Lower leg skin (tissue), 4 donors: Measurements from ENCODE around the gene AKR7A3. TPM values are rescaled to one million over a fixed set of nuclear protein-coding genes. Genes with fewer than 3 reads are reported as not detected.

ENCODE experiments used
- DNase-seq, 2 donors: peaks; one replicate each; pipeline ENCODE4 v3.0.0-alpha.2; 2019; ENCODE audit warnings: low spot score in 2 of 2
- H3K4me3 ChIP-seq: fragments of 200-600 bp; sonication (generic); 2 replicates; pipeline ENCODE4 v1.5.1; 2017; ENCODE audit warnings: mild to moderate bottlenecking, low read depth; ENCODE audit not compliant: poor library complexity, severe bottlenecking
- POLR2A ChIP-seq, 2 donors: fragments of 450-650 bp; IDR thresholded peaks; one replicate each; pipeline ENCODE4 v1.6.1; 2016 to 2017; ENCODE audit warnings: antibody characterized with exemption in 2 of 2, mild to moderate bottlenecking in 1 of 2, moderate library complexity in 1 of 2
- WGBS, 2 donors: methylation state at CpG; one replicate each; pipeline ENCODE4 v1.1.5; 2018; 5-methylcytosine and 5-hydroxymethylcytosine counted together
- intact Hi-C: fragments of 100-400 bp; cut with DNase I; formaldehyde crosslinking; loops from one replicate; pipeline ENCODE4 v1.15.0; 2023; ENCODE audit warnings: low total_unique reads
- total RNA-seq, 4 donors: library from RNA; depleted of rRNA; stranded (reverse); fragments of >200 nt; gene quantifications; one replicate each; pipeline ENCODE4 v1.1.0, GENCODE V29; 2016
- TF ChIP-seq, protein P1 (sequence below), 3 donors: fragments of 450-650 bp; IDR thresholded peaks; one replicate each; pipeline ENCODE4 v1.5.1; 2016; ENCODE audit warnings: antibody characterized with exemption in 3 of 3, mild to moderate bottlenecking in 3 of 3, moderate library complexity in 2 of 3

Gene AKR7A3
- total RNA-seq, 4 donors from 2014 or later = 0.84 to 2.4 (median 1.6) TPM

DNA sequence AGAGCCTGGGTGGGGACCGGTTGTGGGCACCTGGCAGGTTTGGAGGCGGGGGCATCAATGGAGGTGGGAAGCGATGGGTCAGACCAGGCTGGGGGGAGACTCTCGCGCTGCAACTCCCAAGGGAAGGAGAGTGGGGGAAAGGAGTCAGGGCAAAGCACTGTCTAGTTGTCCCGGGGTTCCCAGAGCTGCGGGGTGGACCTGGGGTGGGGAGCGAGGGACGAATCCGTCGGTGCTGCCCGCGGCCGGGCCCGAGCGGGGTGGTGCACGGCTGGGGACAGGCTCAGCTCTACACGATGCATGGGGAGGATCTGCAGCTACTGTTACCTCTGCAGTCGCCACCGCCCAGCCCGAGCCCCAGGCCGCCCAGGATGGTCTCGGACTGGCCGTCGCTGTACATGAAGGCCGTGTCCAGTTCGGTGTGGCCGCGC lies 22.9 kb upstream of the AKR7A3 start:
- 0 to 2% methylated on average over 5 to 16 of the region's 29 CpGs for WGBS, 2 donors
- intact Hi-C loops = no loop called here
- TF ChIP-seq, protein P1, sequence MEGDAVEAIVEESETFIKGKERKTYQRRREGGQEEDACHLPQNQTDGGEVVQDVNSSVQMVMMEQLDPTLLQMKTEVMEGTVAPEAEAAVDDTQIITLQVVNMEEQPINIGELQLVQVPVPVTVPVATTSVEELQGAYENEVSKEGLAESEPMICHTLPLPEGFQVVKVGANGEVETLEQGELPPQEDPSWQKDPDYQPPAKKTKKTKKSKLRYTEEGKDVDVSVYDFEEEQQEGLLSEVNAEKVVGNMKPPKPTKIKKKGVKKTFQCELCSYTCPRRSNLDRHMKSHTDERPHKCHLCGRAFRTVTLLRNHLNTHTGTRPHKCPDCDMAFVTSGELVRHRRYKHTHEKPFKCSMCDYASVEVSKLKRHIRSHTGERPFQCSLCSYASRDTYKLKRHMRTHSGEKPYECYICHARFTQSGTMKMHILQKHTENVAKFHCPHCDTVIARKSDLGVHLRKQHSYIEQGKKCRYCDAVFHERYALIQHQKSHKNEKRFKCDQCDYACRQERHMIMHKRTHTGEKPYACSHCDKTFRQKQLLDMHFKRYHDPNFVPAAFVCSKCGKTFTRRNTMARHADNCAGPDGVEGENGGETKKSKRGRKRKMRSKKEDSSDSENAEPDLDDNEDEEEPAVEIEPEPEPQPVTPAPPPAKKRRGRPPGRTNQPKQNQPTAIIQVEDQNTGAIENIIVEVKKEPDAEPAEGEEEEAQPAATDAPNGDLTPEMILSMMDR (IDR thresholded peaks at IDR 0.05) = no peak
- TF ChIP-seq POLR2A (IDR thresholded peaks at IDR 0.05) = no peak
- DNase-seq = no peak
- H3K4me3 ChIP-seq = peak overlapping the region; percentile 73

DNA sequence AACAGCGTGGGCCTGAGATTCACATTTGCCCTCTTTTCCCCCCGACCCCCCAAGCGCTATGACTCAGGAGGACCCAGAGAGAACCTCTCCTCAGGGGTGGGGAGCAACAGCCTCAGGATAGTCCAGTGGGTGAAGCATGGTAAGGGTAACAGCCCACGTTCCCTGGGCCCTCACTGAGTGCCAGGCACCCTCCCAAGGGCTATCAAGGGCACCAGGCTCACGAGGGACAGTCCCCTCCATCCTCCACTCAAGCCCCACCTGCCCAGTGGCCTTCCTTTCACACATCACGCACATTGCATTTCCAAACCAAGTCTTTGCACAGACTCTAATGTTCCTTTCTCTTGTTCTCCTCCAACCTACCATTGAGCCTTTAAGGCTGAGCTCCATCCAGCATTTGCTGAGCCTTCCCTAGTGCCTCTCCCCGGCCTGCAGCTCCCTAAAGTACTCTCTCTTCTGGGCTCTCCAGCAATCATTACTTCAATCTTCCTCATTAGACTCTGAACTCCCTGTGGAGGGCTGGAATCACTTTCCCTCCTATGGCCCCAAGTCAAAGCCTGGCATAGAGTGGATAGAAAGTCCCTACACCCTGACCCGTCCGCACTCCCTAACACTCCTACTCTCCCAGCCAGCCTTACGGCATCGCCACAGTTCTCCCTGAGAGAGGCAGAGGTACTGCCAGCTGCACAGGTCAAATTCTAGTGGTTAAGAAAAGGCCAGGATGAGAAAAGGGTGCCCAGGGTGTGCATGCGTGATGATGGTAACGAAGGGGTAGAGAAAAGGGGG lies 22.3 kb upstream of the AKR7A3 start:
- intact Hi-C loops = no loop called here
- TF ChIP-seq, protein P1 (IDR thresholded peaks at IDR 0.05) = no peak
- no peak for TF ChIP-seq POLR2A (IDR thresholded peaks at IDR 0.05)
- H3K4me3 ChIP-seq = peak overlapping the region; percentile 73
- 40% methylated on average over 13 of the region's 13 CpGs for WGBS, 2 donors
- no peak for DNase-seq

DNA sequence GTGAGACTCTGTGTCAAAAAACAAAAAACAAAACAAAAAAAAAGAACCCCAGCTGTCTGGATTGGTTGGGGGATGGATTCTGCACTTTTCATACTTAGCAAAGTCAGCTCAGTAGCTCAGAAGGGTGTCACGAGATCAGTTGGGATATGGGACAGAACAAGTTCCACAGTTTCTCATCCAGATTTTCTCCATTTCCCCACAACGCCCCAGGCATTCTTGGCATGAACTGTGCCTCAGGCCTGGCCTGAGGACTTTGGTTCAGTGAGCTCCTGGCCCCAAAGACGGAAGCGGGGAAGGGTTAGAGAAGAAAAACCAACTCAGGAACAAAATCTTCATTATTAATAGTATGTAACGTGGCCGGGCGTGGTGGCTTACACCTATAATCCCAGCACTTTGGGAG lies 21.5 kb upstream of the AKR7A3 start:
- no peak for DNase-seq
- intact Hi-C loops = no loop called here
- WGBS, 2 donors = 72 to 83% methylated on average over 7 of the region's 7 CpGs
- no peak overlapping the region for H3K4me3 ChIP-seq
- no peak for TF ChIP-seq POLR2A (IDR thresholded peaks at IDR 0.05)
- TF ChIP-seq, protein P1 (IDR thresholded peaks at IDR 0.05) = no peak

GRCh38 chr1:19309123-19309813 lies 20.7 kb upstream of the AKR7A3 start:
- no peak for TF ChIP-seq POLR2A (IDR thresholded peaks at IDR 0.05)
- intact Hi-C loops = no loop called here
- 68 to 83% methylated on average over 6 of the region's 6 CpGs for WGBS, 2 donors

GRCh38 chr1:19308509-19308907 lies 19.9 kb upstream of the AKR7A3 start:
- 93 to 100% methylated on average over 3 of the region's 3 CpGs for WGBS, 2 donors
- no peak for DNase-seq
- no peak overlapping the region for H3K4me3 ChIP-seq
- intact Hi-C loops = no loop called here
- TF ChIP-seq POLR2A (IDR thresholded peaks at IDR 0.05) = no peak
- TF ChIP-seq, protein P1 (IDR thresholded peaks at IDR 0.05) = no peak

More at GRCh38 chr1:19309123-19309813, 20.7 kb upstream of the AKR7A3 start:
- no peak overlapping the region for H3K4me3 ChIP-seq
- no peak for DNase-seq

GRCh38 chr1:19307794-19308508 lies 19.4 kb upstream of the AKR7A3 start:
- H3K4me3 ChIP-seq = no peak overlapping the region
- TF ChIP-seq, protein P1 (IDR thresholded peaks at IDR 0.05) = no peak
- TF ChIP-seq POLR2A (IDR thresholded peaks at IDR 0.05) = no peak
- no peak for DNase-seq
- WGBS, 2 donors = 89 to 90% methylated on average over 8 to 10 of the region's 10 CpGs
- intact Hi-C loops = no loop called here
